GM21786 (cell line): ENCODE measurements around the gene PNCK.
"Not testable (repeated sequence)": the region's sequence is repeated elsewhere in the genome, so short reads cannot be mapped to it uniquely, and the experiment has no call there.

Source experiments
- ATAC-seq: cut with Tn5 transposase; IDR thresholded peaks from one replicate; pipeline ENCODE4 v1.9.1; 2021; ENCODE audit not compliant: unreplicated experiment

Gene PNCK

DNA sequence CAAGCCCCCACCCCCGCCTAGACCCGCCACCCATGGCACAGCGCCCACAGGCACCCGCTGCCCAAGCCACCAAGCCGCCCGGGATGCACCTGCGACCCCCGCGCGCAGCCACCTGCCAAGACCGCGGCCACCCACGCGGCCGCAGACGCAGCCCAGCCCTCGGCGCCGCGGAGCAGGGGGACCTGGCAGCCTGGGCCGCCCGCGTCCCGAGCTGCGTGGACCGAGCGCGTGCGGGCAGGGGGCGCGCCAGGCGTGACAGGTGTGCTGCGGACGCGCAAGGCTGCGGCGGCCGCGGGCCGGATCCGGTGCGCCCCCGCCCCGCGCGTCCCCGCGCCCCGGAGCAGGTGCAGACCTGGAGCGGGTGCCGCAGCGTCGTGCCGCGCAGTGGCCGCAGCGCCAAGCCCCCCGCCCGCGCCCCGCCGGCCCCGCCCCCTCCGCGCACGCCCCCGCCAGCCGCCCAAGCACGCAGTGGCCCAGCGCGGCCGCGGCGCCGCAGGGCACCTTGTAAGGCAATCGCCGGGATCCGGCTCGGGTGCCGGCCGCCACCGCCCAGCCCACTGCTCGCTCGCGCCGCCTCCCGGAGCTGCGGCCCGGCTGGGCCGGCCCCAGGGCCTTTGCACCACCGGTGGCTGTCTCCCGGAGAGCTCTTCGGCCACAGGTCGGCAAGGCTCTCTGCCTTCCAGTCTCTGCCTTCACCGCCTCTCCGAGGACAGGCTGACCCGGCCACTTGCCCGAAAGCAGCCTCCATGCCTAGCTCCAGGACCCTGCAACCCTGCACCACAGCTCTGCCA lies at the start of gene PNCK:
Gene PNCK (minus strand): TSS at position 386 of the 791 bp plus-strand sequence. CDS start 737 bp downstream, outside the sequence.
- no peak for ATAC-seq

DNA sequence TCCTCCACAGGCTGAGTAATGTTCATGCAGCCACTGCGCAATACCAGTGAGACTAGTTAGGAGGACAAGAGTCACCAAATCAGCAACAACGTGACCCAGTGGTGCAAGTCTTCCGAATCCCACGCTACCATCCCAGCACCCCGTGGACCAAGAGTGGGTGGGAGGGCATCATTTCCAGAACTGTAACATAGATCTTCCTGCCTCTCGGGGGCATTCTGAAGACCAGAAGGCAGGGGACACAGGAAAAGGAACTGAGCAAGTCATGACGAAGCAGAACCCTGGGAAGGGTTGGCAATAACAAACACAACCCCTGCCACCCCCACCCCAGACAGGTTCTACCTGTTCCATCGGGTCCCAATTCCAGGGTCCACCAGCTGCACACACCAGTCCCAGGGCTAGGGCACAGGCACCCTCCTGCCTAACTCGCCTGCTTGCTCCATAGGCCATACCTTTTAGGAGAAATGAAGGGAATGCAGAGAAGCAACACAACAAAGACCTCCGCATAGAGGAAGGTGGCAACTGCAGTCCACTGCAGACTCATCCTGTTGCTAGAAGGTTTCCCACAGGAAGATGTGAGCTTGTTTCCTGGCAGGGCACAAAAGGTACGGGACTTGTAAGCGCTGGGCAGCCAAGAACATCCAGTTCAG lies 49.2 kb upstream of the PNCK start:
- ATAC-seq = no peak

DNA sequence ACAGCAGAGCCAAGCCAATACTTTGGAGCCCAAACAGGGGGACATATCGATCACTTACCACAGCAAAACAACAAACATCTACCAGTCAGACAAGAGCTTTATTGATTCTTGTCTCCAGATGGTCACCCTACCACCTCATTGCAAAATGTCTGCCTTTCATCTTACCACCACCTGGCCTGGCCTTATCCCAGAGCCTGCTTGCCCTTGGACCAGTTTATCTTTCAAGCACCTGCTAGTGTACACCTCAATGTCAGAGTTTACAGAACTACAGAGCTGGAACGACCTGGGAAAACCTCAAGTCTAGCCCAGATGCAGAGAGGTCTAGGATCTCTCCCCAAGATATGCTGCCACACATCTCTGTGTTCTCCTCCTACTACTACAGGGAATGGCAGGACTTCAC lies 46.1 kb upstream of the PNCK start:
- ATAC-seq = no peak

DNA sequence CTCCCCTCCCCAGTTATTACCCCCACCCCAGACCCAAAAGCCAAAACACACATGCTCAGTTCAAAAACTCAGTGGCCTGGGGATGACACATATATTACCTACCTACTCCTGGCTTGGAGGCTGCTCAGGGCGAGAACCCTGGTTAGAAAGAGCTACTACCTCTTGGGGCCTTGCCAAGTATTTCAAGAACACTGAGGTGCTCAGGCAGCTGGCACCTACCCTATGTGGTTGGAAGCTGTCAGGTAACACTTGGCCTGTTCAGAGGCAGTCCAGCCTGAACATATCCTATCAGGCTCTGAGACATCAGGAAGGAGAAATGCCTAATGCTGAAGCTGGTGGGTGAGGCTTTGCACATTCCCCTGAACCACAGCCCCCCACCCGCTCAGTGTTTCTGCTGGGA lies 45.6 kb upstream of the PNCK start:
- no peak for ATAC-seq

DNA sequence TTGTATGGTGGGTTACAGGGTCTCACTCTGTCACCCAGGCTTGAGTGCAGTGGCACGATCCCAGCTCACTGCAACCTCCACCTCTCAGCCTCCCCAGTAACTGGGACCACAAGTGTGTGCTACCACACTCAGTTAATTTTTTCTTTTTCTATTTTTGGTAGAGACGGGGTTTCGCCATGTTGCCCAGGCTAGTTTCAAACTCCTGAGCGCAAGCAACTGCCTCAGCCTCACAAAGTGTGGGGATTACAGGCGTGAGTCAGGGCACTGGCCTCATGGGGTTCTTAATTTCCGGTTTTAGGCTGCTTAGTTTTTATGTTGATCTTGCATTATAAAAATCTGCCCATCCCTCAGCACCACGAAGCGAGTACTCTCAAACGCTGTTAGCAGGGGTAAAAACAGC lies 43.8 kb upstream of the PNCK start:
- ATAC-seq = no peak

DNA sequence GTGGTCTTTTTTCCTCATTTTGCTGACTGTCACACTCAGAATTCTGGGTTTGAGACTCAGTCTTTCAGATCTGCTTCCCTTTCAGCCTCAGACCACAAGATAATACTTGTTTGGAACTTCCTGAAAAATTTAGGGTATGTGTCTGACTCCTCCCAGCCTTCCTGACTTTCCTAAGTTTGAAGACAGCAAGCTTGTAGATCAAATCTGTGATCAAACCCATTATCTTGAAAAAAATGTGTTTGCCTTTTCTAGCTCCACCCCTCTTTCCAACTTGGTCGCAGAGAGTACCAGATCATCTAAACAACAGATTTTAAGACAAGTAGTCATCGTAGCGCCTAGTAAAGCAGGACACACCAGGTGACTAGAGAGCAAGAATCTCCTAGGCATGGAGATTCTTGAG lies 40.6 kb upstream of the PNCK start:
- no peak for ATAC-seq

- ATAC-seq = no peak
Measured at GRCh38 chrX:153709726-153710674, 36.4 kb upstream of the PNCK start.

DNA sequence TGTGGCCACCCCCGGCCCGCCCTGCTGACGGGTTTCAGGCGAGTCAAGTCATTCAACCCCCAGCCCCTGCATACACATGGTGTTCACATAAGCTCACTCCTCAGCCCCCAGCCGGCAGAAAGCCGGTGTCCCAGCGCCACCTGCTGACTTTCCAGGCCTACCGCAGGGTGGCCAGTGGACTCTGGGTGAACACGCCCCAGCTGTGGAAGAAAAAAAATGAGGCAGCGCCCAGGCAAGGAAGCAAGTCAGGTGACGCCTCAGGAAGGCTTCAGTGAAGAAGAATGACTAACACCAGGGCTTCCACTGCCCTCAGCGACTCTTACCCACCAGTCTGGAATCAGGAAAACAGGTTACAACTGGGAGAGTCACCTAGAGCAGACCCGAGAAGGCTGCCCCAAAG lies 34.8 kb upstream of the PNCK start:
- ATAC-seq = no peak

DNA sequence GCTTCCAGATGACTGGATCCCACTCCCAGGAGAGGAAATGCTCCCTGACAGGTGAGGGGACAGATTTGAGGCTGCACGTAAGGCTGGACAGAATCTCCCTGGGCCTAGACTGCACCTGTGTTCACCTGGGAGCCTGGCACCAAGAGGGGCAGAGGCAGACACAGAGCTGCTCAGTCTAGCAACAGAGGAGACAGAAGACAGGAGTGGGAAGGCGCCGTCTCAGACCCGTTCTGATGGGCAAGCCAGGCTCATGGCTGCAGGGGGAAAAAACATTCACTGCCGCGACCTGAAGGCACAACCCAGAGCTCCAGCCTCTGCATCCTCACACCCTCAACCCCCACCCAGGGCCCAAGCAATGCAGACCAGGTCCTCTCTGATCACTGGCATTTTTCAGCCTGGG lies 33.8 kb upstream of the PNCK start:
- ATAC-seq = no peak

DNA sequence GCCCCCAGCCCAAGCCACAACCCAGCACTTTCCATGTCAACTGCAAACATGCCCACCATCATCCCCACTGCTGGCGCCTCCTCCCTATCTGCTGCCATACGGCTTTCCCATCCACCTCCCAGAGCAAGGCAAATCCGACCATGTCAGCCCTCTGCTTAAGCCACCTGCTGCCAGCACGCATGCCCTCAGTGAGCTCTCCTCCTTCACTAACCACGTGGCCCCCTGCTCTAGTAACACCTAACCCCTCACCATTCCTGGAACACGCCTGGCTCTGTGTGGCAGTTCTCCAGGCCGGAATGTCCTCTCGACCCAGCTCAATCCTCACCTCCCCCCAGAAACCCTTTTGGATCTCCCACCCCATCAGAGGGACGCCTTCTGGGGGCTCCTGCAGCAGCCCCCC lies 33.2 kb upstream of the PNCK start:
- no peak for ATAC-seq

DNA sequence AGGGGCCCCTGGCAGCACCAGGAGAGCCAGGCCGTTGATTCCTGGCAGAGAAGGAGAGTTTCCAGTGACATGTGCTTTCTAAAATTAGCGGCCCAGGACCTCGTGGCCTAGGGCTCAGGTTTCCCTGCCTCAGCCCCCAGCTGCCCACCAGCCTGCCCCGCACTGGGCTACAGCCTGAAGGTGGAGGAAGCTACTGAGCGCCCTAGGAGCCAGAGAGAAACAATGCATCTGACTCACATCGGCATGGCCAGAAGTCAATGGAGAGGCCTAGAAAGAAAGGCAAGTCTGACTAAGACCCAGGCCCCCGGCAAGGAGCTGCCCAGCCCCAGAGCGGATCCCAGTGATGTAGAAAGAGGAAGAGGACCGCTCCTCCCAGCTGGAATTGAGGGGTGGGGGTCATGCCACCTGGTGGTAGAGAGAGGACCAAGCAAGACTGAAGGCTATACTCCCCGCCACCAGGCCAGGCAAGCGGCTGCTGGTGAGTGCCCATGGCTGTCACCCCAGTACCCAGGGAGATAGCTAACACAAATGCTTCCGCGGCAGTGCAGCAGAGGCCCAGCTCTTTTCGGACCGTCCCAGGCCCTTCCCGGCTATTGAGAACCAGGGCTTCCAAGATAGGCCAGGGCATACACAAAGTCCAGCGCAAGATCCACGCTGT lies 31.9 kb upstream of the PNCK start:
- not testable (repeated sequence) for ATAC-seq

- not testable (repeated sequence) for ATAC-seq
Measured at GRCh38 chrX:153704631-153705402, 31.2 kb upstream of the PNCK start.

GRCh38 chrX:153704021-153704526 lies 30.5 kb upstream of the PNCK start:
- no peak for ATAC-seq

- ATAC-seq = no peak
Measured at GRCh38 chrX:153703036-153703370, 29.4 kb upstream of the PNCK start.

DNA sequence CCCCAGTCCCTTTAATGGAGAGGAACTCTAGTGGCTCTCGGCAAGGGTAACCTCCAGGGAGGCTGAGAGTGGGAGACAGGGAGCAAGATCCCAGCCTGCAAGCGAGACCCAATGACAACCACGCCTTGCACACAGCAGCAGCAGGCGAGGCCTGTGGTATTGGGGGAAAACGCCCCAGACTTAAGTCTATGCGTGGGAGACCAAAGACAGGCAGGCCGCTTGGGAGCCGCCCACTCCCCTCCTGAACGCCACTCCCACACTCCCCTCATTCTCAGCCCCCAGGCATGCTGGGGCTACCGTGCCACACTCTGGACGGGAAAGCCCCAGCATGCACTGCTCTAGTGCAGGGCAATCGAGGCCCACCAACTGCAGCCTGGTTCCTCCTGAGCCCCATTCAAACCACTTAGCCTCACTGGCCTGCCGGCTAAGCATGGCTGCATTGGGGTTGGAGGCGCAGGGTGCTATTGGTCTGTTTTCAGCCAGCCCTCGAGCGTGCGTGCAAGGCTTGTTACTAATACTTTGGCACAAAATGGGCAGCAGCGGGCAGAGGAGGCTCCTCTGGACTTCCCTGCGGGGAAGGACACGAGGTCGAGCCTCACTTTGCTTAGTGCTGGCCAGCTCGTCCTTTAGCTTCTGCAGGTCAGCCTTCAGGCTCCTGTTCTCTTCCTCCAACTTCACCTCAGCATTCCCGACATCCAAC lies 28.9 kb upstream of the PNCK start:
- no peak for ATAC-seq

- no peak for ATAC-seq
Measured at GRCh38 chrX:153701706-153702105, 28.1 kb upstream of the PNCK start.

- ATAC-seq = no peak
Measured at GRCh38 chrX:153700967-153701366, 27.4 kb upstream of the PNCK start.

GRCh38 chrX:153700376-153700945 lies 26.8 kb upstream of the PNCK start:
- no peak for ATAC-seq

GRCh38 chrX:153699784-153700371 lies 26.3 kb upstream of the PNCK start:
- not testable (repeated sequence) for ATAC-seq
